WTC11 (cell line): Measurements from ENCODE around the gene MIOX.

Experiments used
- FOXK1 ChIP-seq: sonication (generic); formaldehyde crosslinking; IDR thresholded peaks from 2 replicates; pipeline ENCODE4 v1.8.0; 2022; ENCODE audit warnings: mild to moderate bottlenecking, moderate library complexity, missing genetic modification reagents
- TF ChIP-seq, protein P1 (sequence below): fragments of 200-600 bp; IDR thresholded peaks from 2 replicates; pipeline ENCODE4 v1.8.0; 2022; ENCODE audit warnings: antibody characterized with exemption

DNA sequence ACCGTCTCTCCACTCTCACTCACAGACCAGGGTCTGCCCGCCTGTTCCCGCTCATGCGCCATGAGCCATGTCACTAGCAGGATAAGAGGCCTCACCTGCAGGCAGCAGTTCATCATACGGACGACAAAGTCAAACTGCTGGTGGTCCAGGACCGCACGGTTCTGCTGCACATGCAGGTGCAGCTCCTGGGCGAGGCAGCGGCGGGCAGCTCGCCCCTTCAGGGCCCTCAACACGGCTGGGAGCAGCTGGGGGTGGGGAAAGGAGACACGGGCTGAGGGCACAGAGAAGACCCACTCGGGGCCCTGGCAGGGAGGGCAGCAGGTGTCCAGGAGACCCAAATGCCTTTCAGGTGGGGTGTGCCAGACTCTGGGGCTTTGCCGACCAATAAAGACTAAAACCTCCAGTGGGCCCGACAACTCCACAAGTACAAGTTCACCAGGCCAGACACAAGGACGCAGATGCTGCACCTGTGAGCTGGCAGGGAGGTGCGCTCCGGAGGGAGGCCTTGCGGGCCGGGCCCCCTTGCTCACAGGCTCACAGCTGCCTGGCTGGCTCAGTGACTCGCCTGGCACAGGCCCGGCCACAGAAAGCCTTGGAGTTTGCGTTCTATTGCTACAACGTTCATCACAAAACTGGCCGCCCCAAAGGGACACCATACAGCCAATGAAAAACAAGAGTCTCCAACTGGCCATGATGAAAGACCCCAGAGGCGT, 23.3 kb upstream of the MIOX start:
- no peak for TF ChIP-seq FOXK1 (CRISPR knock-in tag)
- TF ChIP-seq, protein P1, sequence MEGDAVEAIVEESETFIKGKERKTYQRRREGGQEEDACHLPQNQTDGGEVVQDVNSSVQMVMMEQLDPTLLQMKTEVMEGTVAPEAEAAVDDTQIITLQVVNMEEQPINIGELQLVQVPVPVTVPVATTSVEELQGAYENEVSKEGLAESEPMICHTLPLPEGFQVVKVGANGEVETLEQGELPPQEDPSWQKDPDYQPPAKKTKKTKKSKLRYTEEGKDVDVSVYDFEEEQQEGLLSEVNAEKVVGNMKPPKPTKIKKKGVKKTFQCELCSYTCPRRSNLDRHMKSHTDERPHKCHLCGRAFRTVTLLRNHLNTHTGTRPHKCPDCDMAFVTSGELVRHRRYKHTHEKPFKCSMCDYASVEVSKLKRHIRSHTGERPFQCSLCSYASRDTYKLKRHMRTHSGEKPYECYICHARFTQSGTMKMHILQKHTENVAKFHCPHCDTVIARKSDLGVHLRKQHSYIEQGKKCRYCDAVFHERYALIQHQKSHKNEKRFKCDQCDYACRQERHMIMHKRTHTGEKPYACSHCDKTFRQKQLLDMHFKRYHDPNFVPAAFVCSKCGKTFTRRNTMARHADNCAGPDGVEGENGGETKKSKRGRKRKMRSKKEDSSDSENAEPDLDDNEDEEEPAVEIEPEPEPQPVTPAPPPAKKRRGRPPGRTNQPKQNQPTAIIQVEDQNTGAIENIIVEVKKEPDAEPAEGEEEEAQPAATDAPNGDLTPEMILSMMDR, result no peak
